ENCODE data around the gene TBC1D9B. TPM values are rescaled to one million over a fixed set of nuclear protein-coding genes. Genes with fewer than 3 reads are reported as not detected.

TBC1D9B gene
- total and polyA plus RNA-seq, 2 experiments from 2014 or later: 77.0 to 97.3 TPM

- Histone ChIP-seq H3K79me2 (no peaks in the 10 kb centered on the region), H3K4me1 (ENCODE audit: insufficient read depth) (no peaks in the 10 kb centered on the region), H3K27ac (no peak overlapping the region), H3K9me3 (ENCODE audit: low read depth) (no peaks in the 10 kb centered on the region), H3K4me3 (no peak overlapping the region), H2AFZ (no peak overlapping the region), H3K36me3 (replicated peaks; ENCODE audit: insufficient read depth, low read depth) (no peaks in the 10 kb centered on the region), H3K27me3 (no peaks in the 10 kb centered on the region), H4K20me1 (ENCODE audit: insufficient read depth, poor library complexity, severe bottlenecking) (no peaks in the 10 kb centered on the region), H3K9me2 (replicated peaks; ENCODE audit: insufficient read depth) (no peaks in the 10 kb centered on the region), H3K4me2 (no peak overlapping the region)
- TF ChIP-seq CTCF (IDR thresholded peaks at IDR 0.05; ENCODE audit: poor library complexity) (no peak), EZH2phosphoT487 (IDR thresholded peaks at IDR 0.05; ENCODE audit: low read depth, severe bottlenecking, unreplicated experiment) (no peak), EZH2 (IDR thresholded peaks at IDR 0.05; ENCODE audit: borderline replicate concordance) (no peak)
- 94% methylated on average over 25 of the region's 25 CpGs for WGBS (ENCODE audit: low lambda C conversion rate, missing lambda C conversion rate)
- no peak for DNase-seq (ENCODE audit: low spot score)
Observed at GRCh38 chr5:179890751-179891682, 16.7 kb downstream of the TBC1D9B start.

GRCh38 chr5:179889885-179890284 lies 17.8 kb downstream of the TBC1D9B start:
- no peak overlapping the region for H3K27ac ChIP-seq
- H3K36me3 ChIP-seq (replicated peaks; ENCODE audit: insufficient read depth, low read depth): no peaks in the 10 kb centered on the region
- H3K27me3 ChIP-seq: no peaks in the 10 kb centered on the region
- H3K9me3 ChIP-seq (ENCODE audit: low read depth): no peaks in the 10 kb centered on the region
- no peak overlapping the region for H3K4me2 ChIP-seq
- H2AFZ ChIP-seq: no peak overlapping the region
- no peaks in the 10 kb centered on the region for H3K9me2 ChIP-seq (replicated peaks; ENCODE audit: insufficient read depth)
- H3K4me1 ChIP-seq (ENCODE audit: insufficient read depth): no peaks in the 10 kb centered on the region
- 95% methylated on average over 13 of the region's 13 CpGs for WGBS (ENCODE audit: low lambda C conversion rate, missing lambda C conversion rate)
- H4K20me1 ChIP-seq (ENCODE audit: insufficient read depth, poor library complexity, severe bottlenecking): no peaks in the 10 kb centered on the region
- no peak overlapping the region for H3K4me3 ChIP-seq
- TF ChIP-seq CTCF (IDR thresholded peaks at IDR 0.05; ENCODE audit: poor library complexity) (no peak), EZH2 (IDR thresholded peaks at IDR 0.05; ENCODE audit: borderline replicate concordance) (no peak), EZH2phosphoT487 (IDR thresholded peaks at IDR 0.05; ENCODE audit: low read depth, severe bottlenecking, unreplicated experiment) (no peak)
- H3K79me2 ChIP-seq: no peaks in the 10 kb centered on the region
- no peak for DNase-seq (ENCODE audit: low spot score)

GRCh38 chr5:179887802-179888201 lies 19.9 kb downstream of the TBC1D9B start:
- H2AFZ ChIP-seq: no peak overlapping the region
- DNase-seq (ENCODE audit: low spot score): no peak
- WGBS (ENCODE audit: low lambda C conversion rate, missing lambda C conversion rate): over 99% methylated on average over 6 of the region's 6 CpGs
- H3K36me3 ChIP-seq (replicated peaks; ENCODE audit: insufficient read depth, low read depth): peaks cover 5% of the 10 kb centered on the region
- H3K27ac ChIP-seq: no peak overlapping the region
- no peaks in the 10 kb centered on the region for H3K79me2 ChIP-seq
- no peaks in the 10 kb centered on the region for H3K9me2 ChIP-seq (replicated peaks; ENCODE audit: insufficient read depth)
- H3K4me1 ChIP-seq (ENCODE audit: insufficient read depth): no peaks in the 10 kb centered on the region
- no peak for TF ChIP-seq EZH2phosphoT487 (IDR thresholded peaks at IDR 0.05; ENCODE audit: low read depth, severe bottlenecking, unreplicated experiment)
- no peak for TF ChIP-seq EZH2 (IDR thresholded peaks at IDR 0.05; ENCODE audit: borderline replicate concordance)
- TF ChIP-seq CTCF (IDR thresholded peaks at IDR 0.05; ENCODE audit: poor library complexity): no peak
- H3K9me3 ChIP-seq (ENCODE audit: low read depth): peaks cover 18% of the 10 kb centered on the region
- H4K20me1 ChIP-seq (ENCODE audit: insufficient read depth, poor library complexity, severe bottlenecking): no peaks in the 10 kb centered on the region
- H3K4me3 ChIP-seq: no peak overlapping the region
- no peak overlapping the region for H3K4me2 ChIP-seq
- no peaks in the 10 kb centered on the region for H3K27me3 ChIP-seq

Data from hepatocyte (in vitro differentiated cells).